ENCODE results near the gene YDJC. TPM values are rescaled to one million over a fixed set of nuclear protein-coding genes. Genes with fewer than 3 reads are reported as not detected.

YDJC gene
- total and polyA plus RNA-seq, 2 of the 13 experiments (the other 11 are each of a cell fraction or from before 2014, with no cell fraction given) = 15.3 to 32.0 TPM

- TF ChIP-seq ZNF121 (CRISPR knock-in tag; IDR thresholded peaks at IDR 0.05) (0 out of 2 replicates have a peak, but pooled peaks have one; percentile 10), TEAD3 (CRISPR knock-in tag; optimal IDR thresholded peaks at IDR 0.05; ENCODE audit: borderline replicate concordance) (peak; percentile 73), ZNF589 (CRISPR knock-in tag; conservative IDR thresholded peaks at IDR 0.05) (0 out of 2 replicates have a peak, but pooled peaks have one; percentile 56), RBAK (CRISPR knock-in tag; IDR thresholded peaks at IDR 0.05) (peak; percentile 76; the same call in 1 of the 2 replicates), ZEB1 (IDR thresholded peaks at IDR 0.05; ENCODE audit: insufficient replicate concordance, low read depth) (no peak), ELK4 (CRISPR knock-in tag; IDR thresholded peaks at IDR 0.05; ENCODE audit: borderline replicate concordance) (no peak), SRSF4 (IDR thresholded peaks at IDR 0.05; ENCODE audit: low read depth, low read length, poor library complexity, severe bottlenecking) (no peak)
Observed at GRCh38 chr22:21677606-21678443, 48.0 kb upstream of the YDJC start (continued).

- Histone ChIP-seq H3K27me3 (ENCODE audit: control insufficient read depth in 1 of 2, insufficient read depth in 2 of 2, low read length in 2 of 2) (no peaks in the 10 kb centered on the region), H2AFZ (ENCODE audit: low read length) (no peak overlapping the region), H3K27ac (ENCODE audit: extremely low read length, insufficient read depth, low read length) (no peak overlapping the region), H3K4me3 (replicated peaks in 1 of 3; ENCODE audit: insufficient read depth in 1 of 3, low read depth in 2 of 3, low read length in 3 of 3) (no peak overlapping the region), H3K4me2 (ENCODE audit: low read depth, low read length) (no peak overlapping the region), H4K20me1 (ENCODE audit: insufficient read depth, low read length) (no peaks in the 10 kb centered on the region; the same call in 1 of the 2 replicates), H3K9me3 (ENCODE audit: low read length) (no peaks in the 10 kb centered on the region), H3K79me2 (ENCODE audit: insufficient read depth, low read length) (no peaks in the 10 kb centered on the region), H3K4me1 (ENCODE audit: insufficient read depth, low read length) (peaks cover 33% of the 10 kb centered on the region), H3K36me3 (replicated peaks in 1 of 2; ENCODE audit: control insufficient read depth in 1 of 2, insufficient read depth in 2 of 2, low read length in 2 of 2) (peaks cover 17 to 62% of the 10 kb centered on the region in 2 experiments), H3K9ac (ENCODE audit: insufficient read depth, low read depth, low read length) (no peak overlapping the region)
- ATAC-seq (no peak), DNase-seq (ENCODE audit: low spot score) (no peak), FAIRE-seq (no peak)
- CTCF ChIA-PET (ENCODE audit: low intra/inter-chr PET ratio, low total read pairs) = no interaction called here
- BruUV-seq (replicated peaks) = no TSS peak
- POLR2A ChIA-PET = interaction anchor here (1.5 to 2.5 kb wide), 2 partner anchors 9 to 17 kb away, joined by 5 to 16 read pairs; partner anchors contain the start of gene PPIL2
- WGBS (ENCODE audit: low lambda C conversion rate) = 91% methylated on average over 11 of the region's 12 CpGs
- in situ Hi-C loops (cut with HindIII; ENCODE audit: extremely low pct_ligation_motif_present, low pct_unique_long_range_greater_than_20kb) = no loop called here
- intact Hi-C loops (cut with micrococcal nuclease; ENCODE audit: unreplicated experiment) = no loop called here
- TF ChIP-seq RARA (CRISPR knock-in tag; IDR thresholded peaks at IDR 0.05) (no peak), HDAC2 (CRISPR knock-in tag; IDR thresholded peaks at IDR 0.05) (no peak), SATB2 (CRISPR knock-in tag; IDR thresholded peaks at IDR 0.05) (no peak), ZNF230 (CRISPR knock-in tag; IDR thresholded peaks at IDR 0.05) (no peak), ZNF160 (CRISPR knock-in tag; IDR thresholded peaks at IDR 0.05) (no peak), ZNF451 (CRISPR knock-in tag; IDR thresholded peaks at IDR 0.05) (no peak), ZNF562 (CRISPR knock-in tag; IDR thresholded peaks at IDR 0.05; ENCODE audit: borderline replicate concordance) (no peak), ZMAT5 (CRISPR knock-in tag; IDR thresholded peaks at IDR 0.05; ENCODE audit: borderline replicate concordance, low read depth) (no peak), ZNF564 (CRISPR knock-in tag; IDR thresholded peaks at IDR 0.05) (no peak), JUND (CRISPR knock-in tag; IDR thresholded peaks at IDR 0.05) (no peak), NONO (IDR thresholded peaks at IDR 0.05) (no peak), NONO (CRISPR knock-in tag; conservative IDR thresholded peaks at IDR 0.05) (no peak), AGO1 (IDR thresholded peaks at IDR 0.05; ENCODE audit: low read depth, low read length, poor library complexity, severe bottlenecking) (no peak)
Observed at GRCh38 chr22:21674638-21675245, 44.9 kb upstream of the YDJC start.
